Epidermal melanocyte (primary cell): Measurements from ENCODE around the gene ENTHD1.

Source experiments
- DNase-seq: peaks from one replicate; pipeline ENCODE4 v3.0.0; 2011; ENCODE audit warnings: low spot score; ENCODE audit not compliant: insufficient read length

ENTHD1 gene

DNA sequence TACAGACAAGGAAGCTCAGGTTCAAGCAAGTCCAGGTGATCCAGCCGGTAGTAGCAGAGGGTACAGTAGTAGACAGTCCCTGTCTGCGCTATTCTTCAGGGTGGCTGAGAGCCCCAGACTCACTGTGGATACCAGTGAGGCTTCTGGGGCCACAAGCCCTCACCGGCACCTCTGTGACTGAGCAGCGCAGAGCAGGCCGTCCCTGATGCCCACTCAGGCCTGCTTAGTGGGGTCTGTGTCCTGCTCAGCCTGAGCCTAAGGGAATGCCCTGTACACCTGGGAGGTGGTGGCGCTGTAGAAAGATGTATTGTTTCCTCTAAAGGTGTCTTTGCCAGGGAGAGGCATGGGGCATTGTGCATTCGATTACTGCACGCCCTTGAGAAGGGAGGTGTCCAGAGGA lies 179.2 kb downstream of the ENTHD1 start:
- no peak for DNase-seq

DNA sequence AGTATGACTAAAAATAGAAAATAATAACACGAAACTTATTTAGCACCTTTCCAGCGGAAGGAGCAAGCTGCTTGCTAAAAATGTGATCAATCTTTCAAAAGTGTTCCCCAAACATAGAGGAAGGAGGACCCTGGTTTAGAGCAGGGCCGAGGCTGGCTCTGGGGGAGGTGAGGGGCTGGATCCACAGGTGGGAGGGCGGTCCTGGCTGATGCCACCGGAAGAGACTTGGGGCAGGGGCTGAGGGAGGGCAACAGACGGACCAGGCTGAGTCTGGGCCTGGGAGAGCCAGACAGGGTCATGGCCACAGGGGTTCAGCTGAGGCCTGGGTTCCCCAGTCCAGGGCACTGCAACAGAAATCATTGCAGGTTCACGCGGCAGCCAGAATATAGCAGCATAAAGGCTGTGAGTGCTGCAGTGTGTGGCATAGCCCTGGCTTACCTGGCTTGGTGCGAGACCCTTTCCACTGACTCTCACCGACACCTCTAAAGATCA lies 179.7 kb downstream of the ENTHD1 start:
- DNase-seq, result no peak

DNA sequence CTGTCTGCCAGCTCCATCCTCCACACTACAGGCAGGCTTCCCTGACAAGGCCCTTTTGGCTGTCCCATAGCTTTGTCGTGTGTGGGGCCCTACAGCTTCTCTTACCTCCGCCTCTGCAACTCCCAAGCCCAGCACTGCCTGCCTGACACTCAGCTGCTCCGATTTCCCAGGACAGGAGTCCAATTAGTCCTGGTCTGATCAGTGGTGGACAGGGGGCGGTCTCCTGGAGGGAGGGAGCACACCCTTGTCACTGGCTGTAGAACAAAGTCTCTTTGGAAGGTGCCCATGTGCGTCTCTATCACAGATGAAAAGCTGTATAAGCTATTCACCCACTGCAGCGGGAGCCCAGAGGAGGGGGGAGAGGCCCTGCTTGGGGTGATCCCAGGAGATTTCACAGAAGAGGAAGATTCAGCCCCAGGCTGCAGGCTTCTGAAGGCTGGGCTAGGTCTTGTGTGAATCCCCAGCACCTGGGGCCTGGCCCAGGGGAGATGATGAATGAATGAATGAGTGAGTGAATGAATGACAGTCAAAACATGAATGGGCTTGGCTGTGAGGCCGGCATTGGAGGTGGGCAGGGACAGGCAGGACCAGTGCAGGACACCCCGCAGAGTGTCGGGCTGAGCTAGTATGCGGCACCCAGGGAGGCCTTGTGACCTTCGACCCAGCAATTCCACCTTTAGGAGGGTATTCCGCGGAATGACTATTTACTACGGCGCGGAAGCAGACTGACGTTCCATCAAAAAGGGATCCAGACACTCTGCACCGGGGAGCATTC lies 180.6 kb downstream of the ENTHD1 start:
- DNase-seq, result no peak

DNA sequence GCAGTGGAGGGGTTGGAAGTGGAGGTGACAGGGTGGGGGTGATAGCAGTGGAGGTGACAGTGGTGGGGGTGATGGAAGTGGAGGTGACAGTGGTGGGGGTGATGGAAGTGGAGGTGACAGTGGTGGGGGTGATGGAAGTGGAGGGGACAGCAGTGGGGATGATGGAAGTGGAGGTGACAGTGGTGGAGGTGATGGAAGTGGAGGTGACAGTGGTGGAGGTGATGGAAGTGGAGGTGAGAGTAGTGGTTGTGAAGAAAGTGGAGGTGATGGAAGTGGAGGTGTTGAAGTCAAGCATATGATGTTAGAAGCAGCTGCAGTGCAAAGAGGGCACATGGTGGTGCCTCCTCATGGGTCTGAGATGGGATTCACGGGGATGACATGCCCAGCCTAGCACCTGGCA lies 181.5 kb downstream of the ENTHD1 start:
- DNase-seq, result no peak

DNA sequence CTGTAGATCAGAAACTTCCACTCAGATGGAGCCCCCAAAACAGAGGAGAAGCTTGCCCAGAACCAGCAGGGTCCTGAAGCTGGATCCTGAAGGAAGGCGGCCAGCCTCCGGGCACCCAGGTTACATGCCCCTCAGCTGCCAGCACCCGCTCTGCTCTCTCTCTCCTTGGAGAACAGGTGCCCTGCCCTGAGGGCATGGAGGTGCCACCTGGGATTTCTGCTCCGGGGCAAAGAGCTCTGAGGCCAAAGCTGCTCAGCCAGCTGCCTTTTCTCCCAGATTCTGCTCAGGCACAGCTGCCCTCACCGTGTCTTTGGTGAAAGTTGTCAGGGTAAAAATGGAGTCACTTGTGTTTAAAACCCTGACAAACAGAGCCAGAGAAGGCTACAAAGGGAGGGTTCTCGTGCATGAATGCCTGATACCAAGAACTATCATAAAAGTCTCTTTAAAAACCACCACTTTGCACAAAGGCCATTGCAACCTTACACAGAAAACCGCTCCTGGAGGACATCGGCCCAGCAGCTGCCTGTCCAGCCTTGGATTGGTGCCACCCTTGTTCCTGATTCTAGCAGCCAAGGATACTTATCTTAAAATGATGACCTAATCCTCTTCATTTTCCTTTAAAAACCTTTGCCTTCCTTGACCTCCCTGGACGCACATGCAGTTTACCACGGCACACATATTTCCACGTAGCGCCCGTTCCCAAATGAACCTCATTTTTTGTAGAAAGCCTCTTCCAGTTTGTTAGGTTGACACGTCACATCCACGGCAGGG lies 183.0 kb downstream of the ENTHD1 start:
- DNase-seq, result no peak

DNA sequence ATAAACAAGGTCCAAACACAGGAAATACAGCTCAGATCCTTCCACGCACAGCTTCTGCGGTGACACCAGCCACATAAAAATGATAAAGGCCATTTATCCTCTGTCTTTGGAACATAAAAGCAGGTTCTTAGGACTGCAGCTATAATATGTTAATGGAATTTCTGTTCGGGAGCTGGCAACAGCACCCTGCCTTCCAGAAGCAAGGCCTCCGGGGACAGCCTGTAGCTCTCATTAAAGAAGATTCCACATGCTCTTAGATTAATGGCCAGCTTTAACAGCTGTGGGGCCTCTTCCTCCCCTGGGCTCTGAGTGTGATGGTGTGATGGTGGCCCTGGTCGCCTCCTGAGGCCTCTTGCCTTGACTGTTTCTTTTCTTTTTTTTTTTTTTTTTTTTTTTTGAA lies 185.7 kb downstream of the ENTHD1 start:
- DNase-seq, result no peak

DNA sequence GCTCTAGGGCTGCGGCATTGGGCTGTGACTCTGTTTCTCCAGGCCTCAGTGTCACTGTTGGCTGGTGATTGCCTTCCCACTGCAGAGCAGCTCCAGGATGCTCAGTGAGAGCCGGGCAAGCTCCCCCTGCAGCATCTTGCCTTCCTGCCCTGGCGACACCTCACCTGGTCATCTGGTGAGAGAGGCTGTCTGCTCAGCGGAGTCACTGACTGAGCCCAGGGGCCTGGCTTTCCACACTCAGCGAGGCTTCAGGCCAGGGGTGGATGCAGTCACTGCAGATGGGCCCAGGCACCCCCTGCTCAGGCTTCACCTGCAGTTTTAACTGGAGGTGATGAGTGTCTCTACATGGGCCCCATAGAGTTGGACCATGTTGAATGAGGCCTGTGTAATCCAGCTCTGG lies 186.2 kb downstream of the ENTHD1 start:
- no peak for DNase-seq

DNA sequence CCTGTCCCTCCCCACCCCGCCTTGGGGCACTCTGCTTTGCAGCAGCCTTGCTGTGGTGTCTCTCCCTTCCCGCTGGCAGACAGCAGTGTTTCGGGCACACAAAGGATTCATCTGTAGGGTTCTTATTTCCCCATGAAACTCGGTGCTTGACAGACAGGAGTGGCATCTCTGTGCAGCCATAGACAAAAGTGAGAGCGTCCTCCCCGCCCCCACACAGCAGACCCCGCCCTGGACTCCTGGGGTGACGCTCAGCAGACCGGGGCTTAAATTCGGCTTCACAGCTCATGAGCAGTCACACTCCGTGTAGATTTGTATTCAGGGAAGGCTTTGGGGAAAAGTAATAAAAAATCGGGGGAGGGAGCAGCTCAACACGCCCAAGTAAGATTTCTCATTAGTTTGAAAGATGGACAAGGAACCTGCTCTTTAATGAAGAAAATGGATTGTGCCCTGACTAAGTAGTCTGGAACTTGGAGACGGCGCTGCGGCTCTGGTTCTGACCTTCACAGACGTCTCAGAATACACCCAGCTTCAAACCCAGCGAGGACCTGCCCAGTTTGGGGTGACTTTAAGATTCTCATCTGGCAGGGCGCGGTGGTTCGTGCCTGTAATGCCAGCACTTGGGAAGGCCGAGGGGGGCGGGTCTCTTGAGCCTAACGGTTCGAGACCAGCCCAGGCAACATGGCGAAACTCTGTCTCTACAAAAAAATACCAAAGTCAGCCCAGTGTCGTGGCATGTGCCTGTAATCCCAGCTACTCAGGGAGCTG lies 187.0 kb downstream of the ENTHD1 start:
- DNase-seq, result no peak

DNA sequence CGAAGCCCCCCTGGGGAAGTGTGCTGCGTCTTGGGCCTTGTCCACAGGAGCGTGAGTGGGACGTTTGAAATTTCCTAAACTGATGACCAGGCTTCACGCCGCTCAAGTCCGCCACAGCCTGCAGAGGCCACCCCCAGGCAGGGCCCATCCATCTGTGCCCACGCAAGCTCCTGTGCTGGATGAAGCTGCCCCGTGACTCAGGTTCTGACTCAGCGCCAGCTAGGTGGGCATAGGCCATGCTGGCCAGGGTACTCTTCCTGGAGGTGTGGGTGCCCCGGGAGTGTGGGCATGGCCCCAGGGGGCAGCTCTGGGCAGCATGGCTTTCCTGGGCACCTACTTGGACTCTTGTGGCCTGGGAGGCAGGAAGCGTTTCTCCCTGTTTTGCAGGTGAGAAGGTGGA lies 188.2 kb downstream of the ENTHD1 start:
- no peak for DNase-seq

DNA sequence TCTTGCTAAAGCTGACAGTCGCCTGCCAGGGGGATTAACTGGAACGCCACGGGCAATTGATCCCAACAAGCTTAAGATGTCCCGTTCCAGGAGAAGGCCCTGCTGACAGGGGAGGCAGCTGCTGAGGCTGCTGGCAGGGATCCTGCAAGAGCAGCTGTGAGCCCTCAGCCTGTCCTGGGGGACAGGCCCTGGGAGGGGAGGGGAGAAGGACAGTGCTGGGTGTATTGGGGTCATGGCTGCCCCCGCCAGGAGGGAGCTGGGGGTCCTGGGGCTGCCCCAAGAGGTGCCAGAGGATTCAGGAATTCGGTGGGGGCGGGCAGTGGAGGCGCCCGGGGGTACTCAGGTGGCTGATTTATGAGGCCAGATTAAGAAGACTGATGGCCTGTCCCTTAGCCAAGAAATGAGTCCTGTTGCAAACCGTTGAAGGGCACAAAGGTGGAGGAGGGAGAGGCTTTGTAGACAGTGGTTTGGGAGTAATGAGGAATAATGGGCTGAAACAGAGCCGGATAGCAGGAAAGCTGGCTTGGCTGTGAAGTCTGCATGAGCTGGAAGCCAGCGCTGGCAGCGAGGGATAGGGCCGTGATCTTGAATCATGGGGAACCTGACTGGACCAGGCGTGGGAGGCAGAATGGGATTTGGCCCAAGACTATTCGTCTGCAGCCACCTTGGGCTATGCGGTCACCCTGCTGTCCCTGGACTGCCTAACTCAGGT lies 189.5 kb downstream of the ENTHD1 start:
- no peak for DNase-seq

DNA sequence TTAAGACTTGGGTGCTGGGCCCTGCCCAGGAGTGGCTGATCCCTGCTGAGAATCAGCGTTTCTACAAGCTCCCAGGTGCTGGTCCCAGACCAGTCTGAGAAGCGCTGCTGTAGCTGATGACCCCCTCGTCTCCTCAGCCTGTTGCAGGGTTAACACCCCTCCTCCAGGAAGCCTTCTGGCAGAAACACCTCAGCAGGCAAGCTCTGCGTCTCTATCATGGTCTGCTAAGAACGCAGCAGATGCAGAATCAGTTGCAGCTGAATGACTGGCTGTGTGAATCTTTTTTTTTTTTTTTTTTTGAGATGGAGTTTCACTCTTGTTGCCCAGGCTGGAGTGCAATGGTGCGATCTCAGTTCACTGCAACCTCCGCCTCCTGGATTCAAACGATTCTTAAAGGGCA lies 190.5 kb downstream of the ENTHD1 start:
- no peak for DNase-seq

DNA sequence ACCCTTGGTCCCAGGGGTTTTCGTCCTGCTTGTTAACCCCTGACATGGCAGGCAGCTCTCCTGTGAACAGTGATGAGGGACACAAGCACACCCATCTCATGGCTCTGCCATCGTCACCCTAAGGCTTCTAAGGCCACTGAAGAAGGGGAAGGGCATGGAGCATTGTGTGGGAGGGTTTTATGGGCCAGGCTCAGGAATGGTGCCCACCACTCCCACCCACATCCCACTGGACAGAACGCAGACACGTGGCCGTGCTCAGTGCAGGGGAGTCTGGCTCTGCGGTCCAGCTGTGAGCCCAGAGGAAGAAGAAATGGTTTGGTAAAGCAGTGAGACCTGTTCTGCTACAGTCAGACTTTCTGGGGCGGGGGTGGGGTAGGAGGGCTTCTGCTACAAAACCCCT lies 193.0 kb downstream of the ENTHD1 start:
- no peak for DNase-seq

DNA sequence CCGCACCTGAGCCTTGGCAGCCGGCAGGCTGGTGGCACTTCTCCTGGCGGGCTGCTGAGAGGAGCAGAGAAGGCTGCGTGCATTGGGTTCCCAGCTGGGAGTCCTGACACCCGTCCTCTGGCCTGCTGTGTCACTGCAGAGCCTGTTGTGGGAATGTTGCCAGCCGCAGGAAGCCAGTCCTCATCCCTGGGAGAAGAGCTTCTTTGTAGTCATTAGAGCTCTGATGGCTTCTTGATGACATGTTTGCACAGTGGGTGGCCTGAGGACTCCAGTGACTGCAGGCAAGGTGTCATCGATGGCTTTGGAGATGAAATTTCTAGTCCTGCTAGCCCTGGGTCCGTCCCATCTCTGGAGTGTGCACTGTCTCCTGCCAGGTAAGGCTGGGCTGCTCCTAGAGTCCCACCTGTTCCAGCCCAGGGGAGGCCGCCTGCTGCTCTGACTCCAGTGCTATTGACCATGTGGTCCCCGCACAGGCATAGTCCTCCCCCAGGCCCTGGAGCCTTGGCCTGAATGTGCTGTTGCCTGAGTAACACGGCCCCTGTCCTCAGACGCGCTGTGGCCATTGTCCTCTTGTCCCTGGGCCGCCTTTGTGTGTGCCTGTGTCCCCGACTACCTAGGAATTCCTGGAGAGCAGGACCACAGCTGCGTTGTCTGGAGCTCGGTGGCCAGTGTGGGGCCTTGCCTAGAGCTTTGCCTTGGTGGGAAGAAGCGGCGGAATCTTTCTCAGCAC lies 193.8 kb downstream of the ENTHD1 start:
- no peak for DNase-seq

DNA sequence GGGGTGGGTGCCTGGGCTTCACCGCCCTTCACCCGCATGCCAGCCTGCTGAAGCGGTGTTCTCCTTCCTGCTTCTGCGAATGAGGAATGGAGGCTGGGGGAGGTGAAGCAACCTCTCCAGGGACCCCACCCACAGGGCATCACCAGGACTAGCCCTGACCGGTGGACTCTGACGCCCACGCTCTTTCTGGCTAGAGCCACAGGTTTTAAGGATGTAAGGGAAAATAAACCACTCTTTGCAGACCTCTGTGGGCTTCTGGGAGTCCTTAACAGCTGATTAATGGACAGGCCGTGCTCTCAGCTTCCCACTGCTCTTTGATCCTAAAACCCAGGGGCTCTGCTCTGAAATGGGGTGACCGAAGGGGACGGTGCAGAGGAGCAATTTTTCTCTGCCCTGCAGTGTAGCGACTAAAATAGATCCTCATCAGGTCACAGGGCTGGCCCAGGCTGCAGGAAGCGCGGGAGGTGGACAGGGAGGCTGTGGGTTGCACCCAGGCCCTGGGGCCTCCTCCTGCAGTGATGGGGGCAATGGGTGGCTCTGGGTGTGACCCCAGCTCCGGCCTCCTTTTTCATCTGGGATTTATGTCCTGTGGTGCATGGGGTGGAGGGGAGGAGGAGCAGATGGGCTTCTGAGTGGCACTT lies 195.7 kb downstream of the ENTHD1 start:
- DNase-seq, result no peak

DNA sequence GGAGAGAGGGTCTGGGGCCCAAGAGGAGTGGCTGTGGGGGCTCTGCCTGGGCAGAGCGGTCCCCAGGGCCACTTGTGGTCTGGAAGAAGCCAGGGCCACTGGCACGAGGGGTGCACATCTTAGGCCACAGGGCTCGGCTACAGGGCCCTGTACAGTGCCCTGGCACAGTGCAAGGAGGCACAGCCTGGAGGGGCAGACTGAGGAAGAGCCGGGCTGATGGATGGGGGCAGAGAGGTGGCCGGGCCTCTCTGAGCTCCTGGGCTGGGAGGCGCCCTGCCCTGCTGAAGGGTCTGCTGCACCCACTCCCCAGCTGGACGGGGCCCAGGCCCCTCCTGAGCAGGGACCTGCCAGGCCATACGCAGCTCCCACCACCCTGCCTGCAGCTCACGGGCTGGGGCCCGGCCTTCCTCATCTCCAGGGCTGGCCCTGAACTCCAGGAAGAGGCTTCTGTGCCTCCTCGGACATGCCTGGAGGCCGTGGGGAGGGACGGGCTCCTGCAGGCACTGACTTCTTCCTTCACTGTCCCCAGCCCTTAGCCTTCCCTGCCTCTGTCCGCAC lies 199.5 kb downstream of the ENTHD1 start:
- DNase-seq, result no peak
